Effector memory CD4-positive, alpha-beta T cell (primary cell): ENCODE measurements around the gene CNTN5.

Experiments
- DNase-seq, 3 donors: peaks; one replicate each; pipeline ENCODE4 v3.0.0-alpha.2; 2020
- H3K27ac ChIP-seq: 2 replicates; pipeline ENCODE4 v1.7.0; 2013; ENCODE audit warnings: mild to moderate bottlenecking, low read length, moderate library complexity; ENCODE audit not compliant: insufficient read depth, poor library complexity, severe bottlenecking
- H3K27me3 ChIP-seq: replicated peaks from 2 replicates; pipeline ENCODE4 v1.7.0; 2013; ENCODE audit warnings: mild to moderate bottlenecking, low read length; ENCODE audit not compliant: insufficient read depth, control insufficient read depth, poor library complexity, severe bottlenecking
- H3K36me3 ChIP-seq: 2 replicates; pipeline ENCODE4 v1.7.0; 2013; ENCODE audit warnings: mild to moderate bottlenecking, low read length, moderate library complexity; ENCODE audit not compliant: control insufficient read depth, insufficient read depth
- H3K4me1 ChIP-seq: 2 replicates; pipeline ENCODE4 v1.7.0; 2013; ENCODE audit warnings: low read length, mild to moderate bottlenecking; ENCODE audit not compliant: control insufficient read depth, insufficient read depth, poor library complexity, severe bottlenecking
- H3K4me3 ChIP-seq: 2 replicates; pipeline ENCODE4 v1.7.0; 2013; ENCODE audit warnings: low read length, low read depth, mild to moderate bottlenecking; ENCODE audit not compliant: insufficient read depth, poor library complexity, severe bottlenecking
- H3K9me3 ChIP-seq: 2 replicates; pipeline ENCODE4 v1.7.0; 2013; ENCODE audit warnings: mild to moderate bottlenecking, low read length, moderate library complexity; ENCODE audit not compliant: control insufficient read depth

The CNTN5 gene

GRCh38 chr11:99593197-99593596 lies 572.4 kb downstream of the CNTN5 start:
- Histone ChIP-seq H3K27me3 (no peaks in the 10 kb centered on the region), H3K36me3 (no peaks in the 10 kb centered on the region), H3K4me1 (no peaks in the 10 kb centered on the region), H3K27ac (no peak overlapping the region), H3K4me3 (no peak overlapping the region), H3K9me3 (no peaks in the 10 kb centered on the region)
- no peak for DNase-seq

- Histone ChIP-seq H3K36me3 (no peaks in the 10 kb centered on the region), H3K4me3 (no peak overlapping the region), H3K9me3 (no peaks in the 10 kb centered on the region), H3K27me3 (no peaks in the 10 kb centered on the region), H3K27ac (no peak overlapping the region), H3K4me1 (no peaks in the 10 kb centered on the region)
- DNase-seq = no peak
Observed at GRCh38 chr11:99601179-99601578, 580.4 kb downstream of the CNTN5 start.

GRCh38 chr11:99614352-99614751 lies 593.6 kb downstream of the CNTN5 start:
- no peak for DNase-seq
- H3K27ac ChIP-seq = no peak overlapping the region
- H3K4me1 ChIP-seq = no peaks in the 10 kb centered on the region
- no peaks in the 10 kb centered on the region for H3K9me3 ChIP-seq
- no peaks in the 10 kb centered on the region for H3K27me3 ChIP-seq
- H3K4me3 ChIP-seq = no peak overlapping the region
- no peaks in the 10 kb centered on the region for H3K36me3 ChIP-seq

GRCh38 chr11:99630629-99631028 lies 609.9 kb downstream of the CNTN5 start:
- Histone ChIP-seq H3K4me3 (no peak overlapping the region), H3K27ac (no peak overlapping the region), H3K27me3 (no peaks in the 10 kb centered on the region), H3K9me3 (no peaks in the 10 kb centered on the region), H3K36me3 (no peaks in the 10 kb centered on the region), H3K4me1 (no peaks in the 10 kb centered on the region)
- no peak for DNase-seq

- Histone ChIP-seq H3K4me1 (no peaks in the 10 kb centered on the region), H3K9me3 (no peaks in the 10 kb centered on the region), H3K36me3 (no peaks in the 10 kb centered on the region), H3K27me3 (no peaks in the 10 kb centered on the region), H3K4me3 (no peak overlapping the region), H3K27ac (no peak overlapping the region)
- no peak for DNase-seq
Observed at GRCh38 chr11:99631618-99632017, 610.9 kb downstream of the CNTN5 start.

GRCh38 chr11:99632969-99633368 lies 612.2 kb downstream of the CNTN5 start:
- H3K27ac ChIP-seq = no peak overlapping the region
- H3K9me3 ChIP-seq = no peaks in the 10 kb centered on the region
- H3K36me3 ChIP-seq = no peaks in the 10 kb centered on the region
- no peaks in the 10 kb centered on the region for H3K4me1 ChIP-seq
- no peaks in the 10 kb centered on the region for H3K27me3 ChIP-seq
- DNase-seq = no peak
- no peak overlapping the region for H3K4me3 ChIP-seq

GRCh38 chr11:99634581-99634980 lies 613.8 kb downstream of the CNTN5 start:
- H3K27me3 ChIP-seq = no peaks in the 10 kb centered on the region
- no peak overlapping the region for H3K4me3 ChIP-seq
- H3K27ac ChIP-seq = no peak overlapping the region
- no peak for DNase-seq
- H3K4me1 ChIP-seq = no peaks in the 10 kb centered on the region
- no peaks in the 10 kb centered on the region for H3K36me3 ChIP-seq
- H3K9me3 ChIP-seq = no peaks in the 10 kb centered on the region

GRCh38 chr11:99638073-99638553 lies 617.4 kb downstream of the CNTN5 start:
- H3K4me1 ChIP-seq = no peaks in the 10 kb centered on the region
- no peak overlapping the region for H3K27ac ChIP-seq
- H3K9me3 ChIP-seq = no peaks in the 10 kb centered on the region
- no peaks in the 10 kb centered on the region for H3K27me3 ChIP-seq
- no peak for DNase-seq
- no peaks in the 10 kb centered on the region for H3K36me3 ChIP-seq
- H3K4me3 ChIP-seq = no peak overlapping the region

GRCh38 chr11:99640671-99641070 lies 619.9 kb downstream of the CNTN5 start:
- Histone ChIP-seq H3K4me3 (no peak overlapping the region), H3K9me3 (no peaks in the 10 kb centered on the region), H3K27me3 (no peaks in the 10 kb centered on the region), H3K36me3 (no peaks in the 10 kb centered on the region), H3K4me1 (no peaks in the 10 kb centered on the region), H3K27ac (no peak overlapping the region)
- no peak for DNase-seq

GRCh38 chr11:99645934-99646333 lies 625.2 kb downstream of the CNTN5 start:
- H3K27me3 ChIP-seq = no peaks in the 10 kb centered on the region
- no peak overlapping the region for H3K27ac ChIP-seq

More at GRCh38 chr11:99645934-99646333, 625.2 kb downstream of the CNTN5 start:
- Histone ChIP-seq H3K4me3 (no peak overlapping the region), H3K4me1 (no peaks in the 10 kb centered on the region), H3K9me3 (no peaks in the 10 kb centered on the region), H3K36me3 (no peaks in the 10 kb centered on the region)
- DNase-seq = no peak
